ENCODE data around the gene CGRRF1. TPM values are rescaled to one million over a fixed set of nuclear protein-coding genes. Genes with fewer than 3 reads are reported as not detected.

Gene CGRRF1
- total RNA-seq, 1 donor from 2014 or later: 22.5 TPM

DNA sequence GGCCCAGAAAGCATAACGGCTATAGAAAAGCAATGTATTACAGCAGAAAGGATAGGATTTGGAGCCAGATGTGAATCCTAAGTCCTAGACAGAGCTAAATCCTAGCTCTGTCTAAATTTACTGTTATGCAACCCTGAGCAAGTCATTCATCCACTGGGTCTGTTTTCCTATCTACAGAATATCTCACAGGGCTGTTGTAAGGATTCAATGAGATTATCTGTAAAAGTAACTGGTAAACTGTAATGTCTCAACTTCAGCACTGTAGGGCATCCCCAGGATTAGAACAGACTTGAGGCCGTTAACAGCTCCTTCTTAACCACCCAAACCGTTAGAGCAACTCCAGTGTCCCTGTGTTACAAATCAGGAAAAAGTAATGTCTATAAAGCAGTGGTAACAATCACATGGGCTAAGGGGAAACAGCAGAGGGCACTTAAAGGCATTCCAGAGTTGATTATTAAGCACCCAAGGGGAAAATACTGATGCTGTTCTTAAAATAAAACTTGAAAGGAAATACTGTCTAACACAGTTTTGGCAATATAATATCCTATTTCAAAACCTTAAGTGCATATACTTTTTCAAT, 31.0 kb upstream of the CGRRF1 start:
- peak; percentile 63 for ATAC-seq
- H3K9me3 ChIP-seq: no peaks in the 10 kb centered on the region
- H3K27ac ChIP-seq: no peak overlapping the region

DNA sequence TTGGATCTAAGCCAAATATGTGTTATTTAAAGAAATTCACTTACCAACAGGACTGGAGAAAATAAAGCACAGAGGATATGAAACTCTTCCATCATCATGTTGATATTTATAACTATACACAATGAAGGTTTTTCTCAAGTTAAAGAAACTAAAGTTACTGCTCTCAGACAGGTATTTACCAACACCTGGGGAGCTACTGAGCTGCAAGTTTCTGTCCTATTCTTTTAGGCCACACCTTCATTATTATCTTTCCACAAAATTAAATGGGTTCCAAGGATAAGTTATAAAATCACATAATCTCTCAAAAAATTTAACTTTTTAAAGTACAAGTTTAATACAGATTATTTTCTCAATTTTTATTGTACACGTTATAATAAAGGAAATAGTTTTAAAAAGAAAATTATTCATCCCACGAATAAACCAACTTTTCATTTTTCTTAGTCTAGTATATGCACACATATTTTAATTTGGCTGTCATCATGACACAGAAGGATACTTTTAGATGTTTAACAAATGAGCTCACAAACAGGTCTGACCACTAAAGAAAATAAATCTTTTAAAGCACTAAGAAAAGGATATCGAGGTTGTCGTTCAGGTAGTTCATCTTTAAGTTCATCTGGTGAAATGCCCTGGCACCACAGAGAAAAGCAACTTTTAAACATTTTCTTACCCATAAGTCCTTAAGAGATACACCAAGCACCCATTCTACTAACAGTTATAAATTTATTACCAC, 28.7 kb upstream of the CGRRF1 start:
- Histone ChIP-seq H3K4me1 (no peaks in the 10 kb centered on the region), H3K4me3 (no peak overlapping the region), H3K36me3 (peaks cover 58% of the 10 kb centered on the region), H3K27me3 (no peaks in the 10 kb centered on the region), H3K9me3 (no peaks in the 10 kb centered on the region), H3K27ac (no peak overlapping the region)
- ATAC-seq (no peak), DNase-seq (no peak)
- intact Hi-C loops (cut with DNase I): no loop called here
- TF ChIP-seq, protein P1, sequence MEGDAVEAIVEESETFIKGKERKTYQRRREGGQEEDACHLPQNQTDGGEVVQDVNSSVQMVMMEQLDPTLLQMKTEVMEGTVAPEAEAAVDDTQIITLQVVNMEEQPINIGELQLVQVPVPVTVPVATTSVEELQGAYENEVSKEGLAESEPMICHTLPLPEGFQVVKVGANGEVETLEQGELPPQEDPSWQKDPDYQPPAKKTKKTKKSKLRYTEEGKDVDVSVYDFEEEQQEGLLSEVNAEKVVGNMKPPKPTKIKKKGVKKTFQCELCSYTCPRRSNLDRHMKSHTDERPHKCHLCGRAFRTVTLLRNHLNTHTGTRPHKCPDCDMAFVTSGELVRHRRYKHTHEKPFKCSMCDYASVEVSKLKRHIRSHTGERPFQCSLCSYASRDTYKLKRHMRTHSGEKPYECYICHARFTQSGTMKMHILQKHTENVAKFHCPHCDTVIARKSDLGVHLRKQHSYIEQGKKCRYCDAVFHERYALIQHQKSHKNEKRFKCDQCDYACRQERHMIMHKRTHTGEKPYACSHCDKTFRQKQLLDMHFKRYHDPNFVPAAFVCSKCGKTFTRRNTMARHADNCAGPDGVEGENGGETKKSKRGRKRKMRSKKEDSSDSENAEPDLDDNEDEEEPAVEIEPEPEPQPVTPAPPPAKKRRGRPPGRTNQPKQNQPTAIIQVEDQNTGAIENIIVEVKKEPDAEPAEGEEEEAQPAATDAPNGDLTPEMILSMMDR (IDR thresholded peaks at IDR 0.05): no peak

More for the DNA sequence above, 31.0 kb upstream of the CGRRF1 start:
- intact Hi-C loops (cut with DNase I): no loop called here
- H3K36me3 ChIP-seq: peaks cover 71% of the 10 kb centered on the region
- H3K4me3 ChIP-seq: no peak overlapping the region
- TF ChIP-seq, protein P1 (IDR thresholded peaks at IDR 0.05): no peak
- no peaks in the 10 kb centered on the region for H3K27me3 ChIP-seq
- no peaks in the 10 kb centered on the region for H3K4me1 ChIP-seq
- DNase-seq: no peak

DNA sequence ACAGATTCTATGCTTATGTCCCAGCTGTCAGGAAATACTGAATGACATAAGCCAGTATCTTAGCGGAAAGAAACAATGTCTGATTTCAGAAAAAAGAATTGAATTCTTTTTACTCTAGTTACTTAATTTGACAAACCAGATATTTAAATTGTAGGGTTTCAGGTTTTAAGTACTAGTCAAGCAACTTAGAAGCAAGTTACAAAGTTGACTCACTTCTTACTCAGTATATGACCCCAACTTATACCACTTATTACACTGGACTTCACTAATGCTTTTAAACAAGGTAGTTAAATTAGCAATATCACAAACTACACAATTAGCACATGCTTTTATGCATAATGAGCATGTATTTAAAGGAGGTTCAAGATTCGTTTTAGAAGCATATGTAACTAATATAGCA, 28.0 kb upstream of the CGRRF1 start:
- H3K9me3 ChIP-seq: no peaks in the 10 kb centered on the region
- no peaks in the 10 kb centered on the region for H3K4me1 ChIP-seq
- DNase-seq: no peak
- TF ChIP-seq, protein P1 (IDR thresholded peaks at IDR 0.05): no peak
- no peak overlapping the region for H3K4me3 ChIP-seq
- H3K27me3 ChIP-seq: no peaks in the 10 kb centered on the region
- no peak for ATAC-seq
- intact Hi-C loops (cut with DNase I): no loop called here
- H3K36me3 ChIP-seq: peaks cover 54% of the 10 kb centered on the region
- no peak overlapping the region for H3K27ac ChIP-seq

DNA sequence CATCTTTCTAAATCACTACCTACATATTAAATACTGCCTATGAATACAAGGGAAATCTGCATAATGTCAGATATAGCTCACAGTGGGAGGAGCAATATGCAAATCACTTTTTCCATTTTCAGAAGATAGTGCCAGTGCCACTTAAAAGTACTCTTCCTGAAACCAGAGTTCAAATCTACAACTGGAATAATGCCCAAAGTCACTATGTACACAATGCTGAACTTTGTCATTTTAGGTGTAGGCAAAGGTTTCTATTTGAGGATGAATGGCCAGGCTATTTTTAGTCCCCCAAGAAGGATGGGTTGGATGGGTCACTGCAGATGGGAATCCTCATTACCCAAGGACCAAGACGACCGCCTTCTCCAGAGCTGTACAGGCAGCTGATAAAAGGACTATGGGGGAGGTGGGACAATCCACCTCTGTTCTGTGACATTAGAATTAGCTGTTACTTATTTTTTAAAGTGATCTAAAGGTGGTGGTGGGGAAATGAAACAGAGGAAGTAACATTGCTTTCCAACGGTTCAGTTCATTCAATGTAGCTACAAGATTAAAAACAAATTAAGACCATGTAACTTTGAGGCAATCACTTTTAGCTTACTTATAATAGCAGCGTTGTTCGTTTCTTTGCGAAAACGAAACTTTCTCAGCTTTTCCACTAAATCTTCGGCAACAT, 26.5 kb upstream of the CGRRF1 start:
- no peak for ATAC-seq
- Histone ChIP-seq H3K27ac (no peak overlapping the region), H3K4me1 (peaks cover 5% of the 10 kb centered on the region), H3K4me3 (no peak overlapping the region), H3K9me3 (no peaks in the 10 kb centered on the region), H3K27me3 (no peaks in the 10 kb centered on the region), H3K36me3 (peaks cover 41% of the 10 kb centered on the region)
- TF ChIP-seq, protein P1 (IDR thresholded peaks at IDR 0.05): no peak
- no peak for DNase-seq
- intact Hi-C loops (cut with DNase I): no loop called here

DNA sequence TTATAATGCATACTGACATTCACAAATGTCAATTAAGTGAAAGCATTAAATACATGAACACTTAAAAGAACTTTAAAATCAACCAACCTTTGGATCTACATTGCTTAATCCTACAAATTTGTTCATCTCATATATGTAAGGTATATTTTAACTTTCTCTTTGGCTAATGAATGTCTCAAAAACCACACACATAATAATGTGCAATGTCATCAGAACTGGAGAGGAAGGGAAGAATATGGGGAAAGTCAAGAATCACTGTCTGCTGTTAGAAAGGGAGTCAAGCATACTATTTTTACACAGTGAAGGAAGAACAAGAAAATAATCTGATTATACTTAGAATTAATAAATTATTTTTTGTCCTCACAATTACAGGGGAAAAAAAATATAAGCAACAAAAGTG, 25.9 kb upstream of the CGRRF1 start:
- H3K4me1 ChIP-seq: peaks cover 5% of the 10 kb centered on the region
- H3K27ac ChIP-seq: no peak overlapping the region
- no peaks in the 10 kb centered on the region for H3K27me3 ChIP-seq
- H3K36me3 ChIP-seq: peaks cover 36% of the 10 kb centered on the region
- ATAC-seq (no peak), DNase-seq (no peak)
- TF ChIP-seq, protein P1 (IDR thresholded peaks at IDR 0.05): no peak
- no peaks in the 10 kb centered on the region for H3K9me3 ChIP-seq
- intact Hi-C loops (cut with DNase I): no loop called here
- no peak overlapping the region for H3K4me3 ChIP-seq

All from upper lobe of right lung (tissue), 1 donor.